Mesothelial cell of epicardium (in vitro differentiated cells): Measurements from ENCODE around the gene ITGB6. TPM values are rescaled to one million over a fixed set of nuclear protein-coding genes. Genes with fewer than 3 reads are reported as not detected.

Experiments used
- DNase-seq, 2 experiments: peaks; one replicate each; pipeline ENCODE4 v3.0.0; 2021; ENCODE audit warnings: low spot score in 2 of 2; ENCODE audit not compliant: unreplicated experiment in 2 of 2
- H3K27ac Mint-ChIP-seq: 2 replicates; pipeline ENCODE4 v1.8.0; 2021; ENCODE audit warnings: mixed read lengths
- H3K27me3 Mint-ChIP-seq: 2 replicates; pipeline ENCODE4 v1.8.0; 2021; ENCODE audit warnings: low read depth, mixed read lengths
- H3K36me3 Mint-ChIP-seq: 2 replicates; pipeline ENCODE4 v1.8.0; 2021; ENCODE audit warnings: mixed read lengths
- H3K4me1 Mint-ChIP-seq: 2 replicates; pipeline ENCODE4 v1.8.0; 2021; ENCODE audit warnings: mixed read lengths
- H3K4me3 Mint-ChIP-seq: 2 replicates; pipeline ENCODE4 v1.8.0; 2021; ENCODE audit warnings: mild to moderate bottlenecking, moderate library complexity, mixed read lengths
- H3K9me3 Mint-ChIP-seq: 2 replicates; pipeline ENCODE4 v1.8.0; 2021; ENCODE audit warnings: mixed read lengths
- total RNA-seq: library from RNA; stranded (reverse); gene quantifications from 3 replicates; pipeline ENCODE4 v1.2.1, GENCODE V29; 2021
- TF ChIP-seq, protein P1 (sequence below): fragments of 200-600 bp; sonication (generic); IDR thresholded peaks from one replicate; pipeline ENCODE4 v1.5.0; 2021; ENCODE audit warnings: antibody characterized with exemption; ENCODE audit not compliant: unreplicated experiment

The ITGB6 gene
- total RNA-seq, 1 donor from 2014 or later: 14.3 TPM

DNA sequence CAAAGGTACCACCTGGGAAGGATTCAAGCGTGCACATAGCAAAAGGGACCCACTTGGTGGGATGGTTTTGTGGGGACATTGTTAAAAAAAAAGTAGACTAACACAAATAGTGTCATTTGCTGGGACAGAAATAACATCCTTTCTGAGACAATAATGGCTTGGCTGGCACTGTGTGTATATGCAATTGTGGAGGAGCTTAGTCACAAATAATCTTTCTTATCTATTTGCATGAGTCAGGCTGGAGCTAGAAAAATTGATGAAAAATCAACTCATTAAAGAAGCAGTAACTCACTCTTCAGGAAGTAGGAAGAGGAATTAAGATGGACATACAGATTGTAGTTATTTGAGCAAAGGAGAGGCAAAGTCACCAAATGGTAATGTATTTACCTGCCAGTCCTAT lies 29.5 kb upstream of the ITGB6 start:
- no peak for DNase-seq
- H3K4me3 Mint-ChIP-seq: no peak overlapping the region
- H3K27me3 Mint-ChIP-seq: no peaks in the 10 kb centered on the region
- no peaks in the 10 kb centered on the region for H3K9me3 Mint-ChIP-seq
- peak overlapping the region; percentile 72 for H3K27ac Mint-ChIP-seq
- H3K36me3 Mint-ChIP-seq: no peaks in the 10 kb centered on the region
- TF ChIP-seq, protein P1, sequence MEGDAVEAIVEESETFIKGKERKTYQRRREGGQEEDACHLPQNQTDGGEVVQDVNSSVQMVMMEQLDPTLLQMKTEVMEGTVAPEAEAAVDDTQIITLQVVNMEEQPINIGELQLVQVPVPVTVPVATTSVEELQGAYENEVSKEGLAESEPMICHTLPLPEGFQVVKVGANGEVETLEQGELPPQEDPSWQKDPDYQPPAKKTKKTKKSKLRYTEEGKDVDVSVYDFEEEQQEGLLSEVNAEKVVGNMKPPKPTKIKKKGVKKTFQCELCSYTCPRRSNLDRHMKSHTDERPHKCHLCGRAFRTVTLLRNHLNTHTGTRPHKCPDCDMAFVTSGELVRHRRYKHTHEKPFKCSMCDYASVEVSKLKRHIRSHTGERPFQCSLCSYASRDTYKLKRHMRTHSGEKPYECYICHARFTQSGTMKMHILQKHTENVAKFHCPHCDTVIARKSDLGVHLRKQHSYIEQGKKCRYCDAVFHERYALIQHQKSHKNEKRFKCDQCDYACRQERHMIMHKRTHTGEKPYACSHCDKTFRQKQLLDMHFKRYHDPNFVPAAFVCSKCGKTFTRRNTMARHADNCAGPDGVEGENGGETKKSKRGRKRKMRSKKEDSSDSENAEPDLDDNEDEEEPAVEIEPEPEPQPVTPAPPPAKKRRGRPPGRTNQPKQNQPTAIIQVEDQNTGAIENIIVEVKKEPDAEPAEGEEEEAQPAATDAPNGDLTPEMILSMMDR: no peak
- H3K4me1 Mint-ChIP-seq: peaks cover 50% of the 10 kb centered on the region

DNA sequence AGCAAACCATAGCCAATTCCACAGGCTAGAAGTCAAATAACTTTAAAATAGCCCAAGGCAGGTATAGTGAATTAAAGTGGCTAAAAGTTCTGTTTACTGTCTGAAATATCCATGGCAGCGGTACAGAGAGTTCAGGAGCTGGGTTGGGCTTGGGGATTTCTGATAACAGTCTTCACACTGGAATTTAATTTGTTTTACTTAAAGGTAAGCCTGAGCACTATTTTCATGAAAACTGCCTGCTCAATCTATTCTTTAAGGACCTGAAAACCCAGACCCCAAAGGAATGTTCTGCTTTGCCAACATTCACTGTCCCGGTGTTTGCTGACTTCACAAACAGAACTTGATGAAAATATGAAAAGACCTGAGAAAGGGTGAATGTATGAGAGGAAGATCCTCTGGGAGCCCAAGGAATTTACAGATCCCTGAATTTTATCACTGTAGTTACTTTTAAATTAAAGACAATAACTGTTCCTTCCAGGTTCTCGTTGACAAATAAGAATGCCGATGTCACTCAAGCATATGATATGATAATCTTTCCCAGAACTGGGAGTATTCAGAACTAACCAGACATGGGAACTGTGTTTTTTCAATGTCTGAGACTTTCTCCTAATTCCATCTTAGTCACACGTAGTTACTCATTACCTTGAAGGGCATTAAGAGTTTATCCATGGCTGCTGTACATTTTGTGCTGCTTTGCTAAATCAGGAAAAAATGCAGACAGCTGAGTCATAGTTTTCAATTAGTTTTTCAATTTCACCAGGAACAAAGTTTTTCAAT lies 28.3 kb upstream of the ITGB6 start:
- Mint-ChIP-seq H3K27ac (peak overlapping the region; percentile 77), H3K36me3 (no peaks in the 10 kb centered on the region), H3K9me3 (no peaks in the 10 kb centered on the region), H3K4me1 (peaks cover 59% of the 10 kb centered on the region), H3K27me3 (no peaks in the 10 kb centered on the region), H3K4me3 (no peak overlapping the region)
- TF ChIP-seq, protein P1: no peak
- DNase-seq: no peak

DNA sequence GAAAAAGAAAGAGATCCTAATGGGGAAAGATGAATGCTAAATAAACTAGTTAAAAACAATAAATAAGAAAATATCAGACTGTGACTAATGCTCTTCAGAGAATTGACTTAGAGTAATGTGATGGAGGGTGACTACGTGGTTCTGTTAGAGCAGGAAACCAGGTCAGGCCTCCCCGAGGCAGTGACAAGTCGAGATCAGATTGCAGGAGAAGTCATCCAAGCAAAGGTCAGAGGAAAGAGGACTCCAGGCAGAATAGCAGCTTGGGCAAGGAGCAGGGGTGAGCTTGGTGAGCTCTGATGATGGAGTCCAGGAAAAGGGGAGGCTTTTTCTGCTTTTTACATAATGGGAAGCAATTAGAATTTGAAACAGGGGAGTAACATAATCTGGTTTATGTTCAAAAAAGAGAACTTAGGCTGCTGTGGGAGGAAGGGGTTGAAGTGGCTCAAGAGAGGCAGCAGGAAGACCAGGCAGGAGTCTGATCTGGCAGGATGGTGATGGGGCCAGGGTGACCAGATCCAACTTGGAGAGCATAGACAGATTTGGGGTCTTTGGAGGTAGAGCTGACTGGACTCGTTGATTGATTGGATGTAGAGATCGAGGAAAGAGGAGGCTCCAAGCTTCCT lies 27.3 kb upstream of the ITGB6 start:
- Mint-ChIP-seq H3K9me3 (no peaks in the 10 kb centered on the region), H3K27ac (peak overlapping the region; percentile 77), H3K36me3 (no peaks in the 10 kb centered on the region), H3K4me3 (no peak overlapping the region), H3K4me1 (peaks cover 59% of the 10 kb centered on the region), H3K27me3 (no peaks in the 10 kb centered on the region)
- no peak for DNase-seq
- TF ChIP-seq, protein P1: no peak

DNA sequence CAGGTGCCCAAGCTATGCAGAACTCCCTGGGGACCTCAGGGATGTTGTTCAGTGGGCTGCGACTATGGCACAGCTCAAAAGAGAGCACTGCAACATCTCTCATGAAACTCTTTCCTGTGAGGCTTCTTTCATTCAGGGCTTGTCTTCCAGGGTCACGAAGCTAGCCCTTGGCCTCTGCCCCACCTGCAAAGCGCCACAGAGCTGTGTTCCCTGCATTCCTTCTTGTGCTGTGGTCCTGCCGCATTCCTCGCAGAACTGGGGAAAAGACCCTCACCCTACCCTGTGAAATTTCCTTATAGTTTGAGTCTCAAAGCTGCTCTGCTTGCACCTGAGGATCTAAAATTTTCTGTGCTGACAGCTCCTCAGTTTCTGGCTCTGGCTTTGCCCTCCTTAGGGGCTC lies 26.3 kb upstream of the ITGB6 start:
- DNase-seq: no peak
- TF ChIP-seq, protein P1: no peak
- Mint-ChIP-seq H3K27me3 (no peaks in the 10 kb centered on the region), H3K36me3 (no peaks in the 10 kb centered on the region), H3K9me3 (no peaks in the 10 kb centered on the region), H3K4me1 (peaks cover 64% of the 10 kb centered on the region), H3K27ac (peak overlapping the region; percentile 36), H3K4me3 (no peak overlapping the region)

DNA sequence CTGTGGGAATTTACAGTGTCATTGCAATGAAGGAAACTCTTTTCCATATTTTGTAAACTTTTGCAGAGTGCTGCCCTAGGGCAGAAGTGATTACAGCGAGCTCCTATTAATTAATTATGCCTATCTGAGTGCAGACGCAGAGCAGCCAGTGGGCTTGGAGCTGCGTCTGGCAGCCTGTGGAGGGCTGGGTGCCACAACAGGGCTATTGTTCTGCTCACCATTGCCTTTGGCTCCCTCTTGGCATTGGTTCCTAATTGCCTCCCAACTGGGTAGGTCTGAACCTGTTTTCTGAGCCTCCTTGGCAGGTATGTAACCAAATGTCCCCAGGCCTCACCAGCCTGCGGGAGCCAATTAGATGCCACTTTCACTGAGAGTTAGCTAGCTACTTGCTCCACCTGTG lies 25.6 kb upstream of the ITGB6 start:
- DNase-seq: no peak
- Mint-ChIP-seq H3K27me3 (no peaks in the 10 kb centered on the region), H3K36me3 (no peaks in the 10 kb centered on the region), H3K4me3 (no peak overlapping the region), H3K27ac (peak overlapping the region; percentile 36), H3K4me1 (peaks cover 70% of the 10 kb centered on the region), H3K9me3 (no peaks in the 10 kb centered on the region)
- TF ChIP-seq, protein P1: no peak
